NCI-H2227 (cell line): ENCODE measurements around the gene PRRC2A.

Experiments
- DNase-seq: peaks from one replicate; lab custom pipeline; 2025; ENCODE audit not compliant: unreplicated experiment; lab: John Stamatoyannopoulos, UW

The PRRC2A gene

DNA sequence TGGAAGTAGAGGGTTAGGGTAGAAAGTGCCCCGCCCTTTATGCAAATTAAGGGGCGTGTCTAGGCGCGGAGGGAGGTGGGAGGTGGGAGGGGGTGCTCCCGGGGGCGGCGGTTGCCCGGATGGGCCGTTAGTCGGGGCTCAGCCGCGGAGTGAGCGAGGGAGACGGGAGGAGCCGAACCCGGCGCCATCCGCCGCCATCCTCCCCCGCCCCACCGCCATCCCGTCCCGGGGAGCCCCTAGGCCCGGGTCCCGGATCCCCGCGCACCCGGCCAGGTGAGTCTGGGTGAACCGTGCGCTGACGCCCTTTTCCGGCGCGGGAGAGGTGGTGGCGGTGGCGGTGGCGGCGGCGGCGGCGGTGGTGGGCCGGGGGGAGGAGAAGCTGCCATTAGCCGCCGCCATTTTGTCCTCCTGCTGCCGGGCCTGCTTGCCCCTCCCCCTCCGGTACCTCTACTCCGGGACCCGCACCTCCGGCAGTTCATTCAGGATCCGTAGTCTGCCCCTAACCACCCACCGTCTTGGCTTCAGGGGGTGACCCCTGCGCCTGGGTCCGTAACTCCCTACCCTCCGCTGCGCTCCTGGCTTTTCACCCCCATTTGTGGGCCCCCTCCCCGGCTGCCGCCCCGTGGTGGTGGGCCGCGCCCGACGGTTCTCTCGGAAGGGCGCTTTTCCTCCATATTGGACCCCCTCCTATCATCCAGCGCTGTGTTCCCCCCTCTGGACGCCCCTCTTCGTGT lies at the start of gene PRRC2A:
Gene PRRC2A, plus strand, starts transcription at position 130 of the 734 bp plus-strand sequence. CDS start 2,075 bp downstream, outside the sequence.
- peak; percentile 91 for DNase-seq

DNA sequence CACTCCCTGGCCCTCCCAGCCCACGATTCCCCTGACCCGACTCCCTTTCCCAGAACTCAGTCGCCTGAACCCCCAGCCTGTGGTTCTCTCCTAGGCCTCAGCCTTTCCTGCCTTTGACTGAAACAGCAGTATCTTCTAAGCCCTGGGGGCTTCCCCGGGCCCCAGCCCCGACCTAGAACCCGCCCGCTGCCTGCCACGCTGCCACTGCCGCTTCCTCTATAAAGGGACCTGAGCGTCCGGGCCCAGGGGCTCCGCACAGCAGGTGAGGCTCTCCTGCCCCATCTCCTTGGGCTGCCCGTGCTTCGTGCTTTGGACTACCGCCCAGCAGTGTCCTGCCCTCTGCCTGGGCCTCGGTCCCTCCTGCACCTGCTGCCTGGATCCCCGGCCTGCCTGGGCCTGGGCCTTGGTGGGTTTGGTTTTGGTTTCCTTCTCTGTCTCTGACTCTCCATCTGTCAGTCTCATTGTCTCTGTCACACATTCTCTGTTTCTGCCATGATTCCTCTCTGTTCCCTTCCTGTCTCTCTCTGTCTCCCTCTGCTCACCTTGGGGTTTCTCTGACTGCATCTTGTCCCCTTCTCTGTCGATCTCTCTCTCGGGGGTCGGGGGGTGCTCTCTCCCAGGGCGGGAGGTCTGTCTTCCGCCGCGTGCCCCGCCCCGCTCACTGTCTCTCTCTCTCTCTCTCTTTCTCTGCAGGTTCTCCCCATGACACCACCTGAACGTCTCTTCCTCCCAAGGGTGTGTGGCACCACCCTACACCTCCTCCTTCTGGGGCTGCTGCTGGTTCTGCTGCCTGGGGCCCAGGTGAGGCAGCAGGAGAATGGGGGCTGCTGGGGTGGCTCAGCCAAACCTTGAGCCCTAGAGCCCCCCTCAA lies 48.2 kb upstream of the PRRC2A start, which contains the start of gene LTA:
Gene LTA, plus strand, starts transcription at position 249 of the 871 bp plus-strand sequence. Its CDS starts 454 bp downstream, at position 703.
- no peak for DNase-seq

DNA sequence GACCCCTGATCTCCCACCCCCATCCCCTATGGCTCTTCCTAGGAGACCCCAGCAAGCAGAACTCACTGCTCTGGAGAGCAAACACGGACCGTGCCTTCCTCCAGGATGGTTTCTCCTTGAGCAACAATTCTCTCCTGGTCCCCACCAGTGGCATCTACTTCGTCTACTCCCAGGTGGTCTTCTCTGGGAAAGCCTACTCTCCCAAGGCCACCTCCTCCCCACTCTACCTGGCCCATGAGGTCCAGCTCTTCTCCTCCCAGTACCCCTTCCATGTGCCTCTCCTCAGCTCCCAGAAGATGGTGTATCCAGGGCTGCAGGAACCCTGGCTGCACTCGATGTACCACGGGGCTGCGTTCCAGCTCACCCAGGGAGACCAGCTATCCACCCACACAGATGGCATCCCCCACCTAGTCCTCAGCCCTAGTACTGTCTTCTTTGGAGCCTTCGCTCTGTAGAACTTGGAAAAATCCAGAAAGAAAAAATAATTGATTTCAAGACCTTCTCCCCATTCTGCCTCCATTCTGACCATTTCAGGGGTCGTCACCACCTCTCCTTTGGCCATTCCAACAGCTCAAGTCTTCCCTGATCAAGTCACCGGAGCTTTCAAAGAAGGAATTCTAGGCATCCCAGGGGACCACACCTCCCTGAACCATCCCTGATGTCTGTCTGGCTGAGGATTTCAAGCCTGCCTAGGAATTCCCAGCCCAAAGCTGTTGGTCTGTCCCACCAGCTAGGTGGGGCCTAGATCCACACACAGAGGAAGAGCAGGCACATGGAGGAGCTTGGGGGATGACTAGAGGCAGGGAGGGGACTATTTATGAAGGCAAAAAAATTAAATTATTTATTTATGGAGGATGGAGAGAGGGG lies 47.0 kb upstream of the PRRC2A start:
- no peak for DNase-seq

DNA sequence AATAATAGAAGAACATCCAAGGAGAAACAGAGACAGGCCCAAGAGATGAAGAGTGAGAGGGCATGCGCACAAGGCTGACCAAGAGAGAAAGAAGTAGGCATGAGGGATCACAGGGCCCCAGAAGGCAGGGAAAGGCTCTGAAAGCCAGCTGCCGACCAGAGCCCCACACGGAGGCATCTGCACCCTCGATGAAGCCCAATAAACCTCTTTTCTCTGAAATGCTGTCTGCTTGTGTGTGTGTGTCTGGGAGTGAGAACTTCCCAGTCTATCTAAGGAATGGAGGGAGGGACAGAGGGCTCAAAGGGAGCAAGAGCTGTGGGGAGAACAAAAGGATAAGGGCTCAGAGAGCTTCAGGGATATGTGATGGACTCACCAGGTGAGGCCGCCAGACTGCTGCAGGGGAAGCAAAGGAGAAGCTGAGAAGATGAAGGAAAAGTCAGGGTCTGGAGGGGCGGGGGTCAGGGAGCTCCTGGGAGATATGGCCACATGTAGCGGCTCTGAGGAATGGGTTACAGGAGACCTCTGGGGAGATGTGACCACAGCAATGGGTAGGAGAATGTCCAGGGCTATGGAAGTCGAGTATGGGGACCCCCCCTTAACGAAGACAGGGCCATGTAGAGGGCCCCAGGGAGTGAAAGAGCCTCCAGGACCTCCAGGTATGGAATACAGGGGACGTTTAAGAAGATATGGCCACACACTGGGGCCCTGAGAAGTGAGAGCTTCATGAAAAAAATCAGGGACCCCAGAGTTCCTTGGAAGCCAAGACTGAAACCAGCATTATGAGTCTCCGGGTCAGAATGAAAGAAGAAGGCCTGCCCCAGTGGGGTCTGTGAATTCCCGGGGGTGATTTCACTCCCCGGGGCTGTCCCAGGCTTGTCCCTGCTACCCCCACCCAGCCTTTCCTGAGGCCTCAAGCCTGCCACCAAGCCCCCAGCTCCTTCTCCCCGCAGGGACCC lies 46.1 kb upstream of the PRRC2A start:
- no peak for DNase-seq

DNA sequence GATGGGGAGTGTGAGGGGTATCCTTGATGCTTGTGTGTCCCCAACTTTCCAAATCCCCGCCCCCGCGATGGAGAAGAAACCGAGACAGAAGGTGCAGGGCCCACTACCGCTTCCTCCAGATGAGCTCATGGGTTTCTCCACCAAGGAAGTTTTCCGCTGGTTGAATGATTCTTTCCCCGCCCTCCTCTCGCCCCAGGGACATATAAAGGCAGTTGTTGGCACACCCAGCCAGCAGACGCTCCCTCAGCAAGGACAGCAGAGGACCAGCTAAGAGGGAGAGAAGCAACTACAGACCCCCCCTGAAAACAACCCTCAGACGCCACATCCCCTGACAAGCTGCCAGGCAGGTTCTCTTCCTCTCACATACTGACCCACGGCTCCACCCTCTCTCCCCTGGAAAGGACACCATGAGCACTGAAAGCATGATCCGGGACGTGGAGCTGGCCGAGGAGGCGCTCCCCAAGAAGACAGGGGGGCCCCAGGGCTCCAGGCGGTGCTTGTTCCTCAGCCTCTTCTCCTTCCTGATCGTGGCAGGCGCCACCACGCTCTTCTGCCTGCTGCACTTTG lies 45.1 kb upstream of the PRRC2A start, which contains the start of gene TNF:
Gene TNF, plus strand, starts transcription at position 231 of the 567 bp plus-strand sequence. Its CDS starts 177 bp downstream, at position 408.
- DNase-seq: no peak

DNA sequence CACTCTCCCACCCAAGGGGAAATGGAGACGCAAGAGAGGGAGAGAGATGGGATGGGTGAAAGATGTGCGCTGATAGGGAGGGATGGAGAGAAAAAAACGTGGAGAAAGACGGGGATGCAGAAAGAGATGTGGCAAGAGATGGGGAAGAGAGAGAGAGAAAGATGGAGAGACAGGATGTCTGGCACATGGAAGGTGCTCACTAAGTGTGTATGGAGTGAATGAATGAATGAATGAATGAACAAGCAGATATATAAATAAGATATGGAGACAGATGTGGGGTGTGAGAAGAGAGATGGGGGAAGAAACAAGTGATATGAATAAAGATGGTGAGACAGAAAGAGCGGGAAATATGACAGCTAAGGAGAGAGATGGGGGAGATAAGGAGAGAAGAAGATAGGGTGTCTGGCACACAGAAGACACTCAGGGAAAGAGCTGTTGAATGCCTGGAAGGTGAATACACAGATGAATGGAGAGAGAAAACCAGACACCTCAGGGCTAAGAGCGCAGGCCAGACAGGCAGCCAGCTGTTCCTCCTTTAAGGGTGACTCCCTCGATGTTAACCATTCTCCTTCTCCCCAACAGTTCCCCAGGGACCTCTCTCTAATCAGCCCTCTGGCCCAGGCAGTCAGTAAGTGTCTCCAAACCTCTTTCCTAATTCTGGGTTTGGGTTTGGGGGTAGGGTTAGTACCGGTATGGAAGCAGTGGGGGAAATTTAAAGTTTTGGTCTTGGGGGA lies 44.4 kb upstream of the PRRC2A start:
- no peak for DNase-seq

DNA sequence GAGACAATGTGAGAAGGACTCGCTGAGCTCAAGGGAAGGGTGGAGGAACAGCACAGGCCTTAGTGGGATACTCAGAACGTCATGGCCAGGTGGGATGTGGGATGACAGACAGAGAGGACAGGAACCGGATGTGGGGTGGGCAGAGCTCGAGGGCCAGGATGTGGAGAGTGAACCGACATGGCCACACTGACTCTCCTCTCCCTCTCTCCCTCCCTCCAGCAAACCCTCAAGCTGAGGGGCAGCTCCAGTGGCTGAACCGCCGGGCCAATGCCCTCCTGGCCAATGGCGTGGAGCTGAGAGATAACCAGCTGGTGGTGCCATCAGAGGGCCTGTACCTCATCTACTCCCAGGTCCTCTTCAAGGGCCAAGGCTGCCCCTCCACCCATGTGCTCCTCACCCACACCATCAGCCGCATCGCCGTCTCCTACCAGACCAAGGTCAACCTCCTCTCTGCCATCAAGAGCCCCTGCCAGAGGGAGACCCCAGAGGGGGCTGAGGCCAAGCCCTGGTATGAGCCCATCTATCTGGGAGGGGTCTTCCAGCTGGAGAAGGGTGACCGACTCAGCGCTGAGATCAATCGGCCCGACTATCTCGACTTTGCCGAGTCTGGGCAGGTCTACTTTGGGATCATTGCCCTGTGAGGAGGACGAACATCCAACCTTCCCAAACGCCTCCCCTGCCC lies 43.5 kb upstream of the PRRC2A start:
- no peak for DNase-seq

DNA sequence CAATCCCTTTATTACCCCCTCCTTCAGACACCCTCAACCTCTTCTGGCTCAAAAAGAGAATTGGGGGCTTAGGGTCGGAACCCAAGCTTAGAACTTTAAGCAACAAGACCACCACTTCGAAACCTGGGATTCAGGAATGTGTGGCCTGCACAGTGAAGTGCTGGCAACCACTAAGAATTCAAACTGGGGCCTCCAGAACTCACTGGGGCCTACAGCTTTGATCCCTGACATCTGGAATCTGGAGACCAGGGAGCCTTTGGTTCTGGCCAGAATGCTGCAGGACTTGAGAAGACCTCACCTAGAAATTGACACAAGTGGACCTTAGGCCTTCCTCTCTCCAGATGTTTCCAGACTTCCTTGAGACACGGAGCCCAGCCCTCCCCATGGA lies 42.9 kb upstream of the PRRC2A start:
- no peak for DNase-seq

DNA sequence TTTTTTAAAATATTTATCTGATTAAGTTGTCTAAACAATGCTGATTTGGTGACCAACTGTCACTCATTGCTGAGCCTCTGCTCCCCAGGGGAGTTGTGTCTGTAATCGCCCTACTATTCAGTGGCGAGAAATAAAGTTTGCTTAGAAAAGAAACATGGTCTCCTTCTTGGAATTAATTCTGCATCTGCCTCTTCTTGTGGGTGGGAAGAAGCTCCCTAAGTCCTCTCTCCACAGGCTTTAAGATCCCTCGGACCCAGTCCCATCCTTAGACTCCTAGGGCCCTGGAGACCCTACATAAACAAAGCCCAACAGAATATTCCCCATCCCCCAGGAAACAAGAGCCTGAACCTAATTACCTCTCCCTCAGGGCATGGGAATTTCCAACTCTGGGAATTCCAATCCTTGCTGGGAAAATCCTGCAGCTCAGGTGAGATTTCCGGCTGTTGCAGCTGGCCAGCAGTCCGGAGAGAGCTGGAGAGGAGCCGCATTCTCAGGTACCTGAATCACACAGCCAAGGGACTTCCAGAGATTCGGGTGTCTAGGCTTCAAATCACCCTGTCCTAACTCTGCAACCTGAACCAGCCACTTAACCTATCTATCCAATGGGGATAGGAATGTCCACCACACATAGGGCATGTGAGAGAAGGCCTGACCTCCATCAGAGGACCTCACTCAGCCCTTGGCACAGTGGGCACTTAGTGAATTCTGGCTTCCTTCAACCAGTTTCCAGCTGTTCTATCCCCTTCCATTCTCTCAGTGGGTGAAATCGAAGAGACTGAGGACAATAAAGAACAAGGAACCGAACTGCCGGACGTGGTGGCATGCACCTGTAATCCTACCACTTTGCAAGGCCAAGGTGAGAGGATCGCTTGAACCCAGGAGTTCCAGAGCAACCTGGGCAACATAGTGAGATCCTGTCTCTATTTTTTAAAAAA lies 42.1 kb upstream of the PRRC2A start:
- no peak for DNase-seq

DNA sequence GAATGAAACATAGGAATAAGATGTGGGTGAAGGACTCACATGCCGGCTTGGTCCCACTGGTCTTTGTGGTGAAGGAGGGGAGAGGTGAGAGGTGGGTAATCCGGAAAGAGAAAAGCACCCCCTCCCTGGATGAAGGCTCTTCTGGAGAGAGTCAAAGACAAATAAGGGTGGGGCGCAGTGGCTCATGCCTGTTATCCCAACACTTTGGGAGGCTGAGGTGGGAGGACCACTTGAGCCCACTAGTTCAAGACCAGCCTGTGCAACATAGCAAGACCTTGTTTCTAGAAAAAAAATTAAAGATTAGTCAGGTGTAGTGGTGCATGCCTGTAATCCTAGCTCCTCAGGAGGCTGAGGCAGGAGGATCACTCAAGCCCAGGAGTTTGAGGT lies 41.4 kb upstream of the PRRC2A start:
- DNase-seq: no peak

DNA sequence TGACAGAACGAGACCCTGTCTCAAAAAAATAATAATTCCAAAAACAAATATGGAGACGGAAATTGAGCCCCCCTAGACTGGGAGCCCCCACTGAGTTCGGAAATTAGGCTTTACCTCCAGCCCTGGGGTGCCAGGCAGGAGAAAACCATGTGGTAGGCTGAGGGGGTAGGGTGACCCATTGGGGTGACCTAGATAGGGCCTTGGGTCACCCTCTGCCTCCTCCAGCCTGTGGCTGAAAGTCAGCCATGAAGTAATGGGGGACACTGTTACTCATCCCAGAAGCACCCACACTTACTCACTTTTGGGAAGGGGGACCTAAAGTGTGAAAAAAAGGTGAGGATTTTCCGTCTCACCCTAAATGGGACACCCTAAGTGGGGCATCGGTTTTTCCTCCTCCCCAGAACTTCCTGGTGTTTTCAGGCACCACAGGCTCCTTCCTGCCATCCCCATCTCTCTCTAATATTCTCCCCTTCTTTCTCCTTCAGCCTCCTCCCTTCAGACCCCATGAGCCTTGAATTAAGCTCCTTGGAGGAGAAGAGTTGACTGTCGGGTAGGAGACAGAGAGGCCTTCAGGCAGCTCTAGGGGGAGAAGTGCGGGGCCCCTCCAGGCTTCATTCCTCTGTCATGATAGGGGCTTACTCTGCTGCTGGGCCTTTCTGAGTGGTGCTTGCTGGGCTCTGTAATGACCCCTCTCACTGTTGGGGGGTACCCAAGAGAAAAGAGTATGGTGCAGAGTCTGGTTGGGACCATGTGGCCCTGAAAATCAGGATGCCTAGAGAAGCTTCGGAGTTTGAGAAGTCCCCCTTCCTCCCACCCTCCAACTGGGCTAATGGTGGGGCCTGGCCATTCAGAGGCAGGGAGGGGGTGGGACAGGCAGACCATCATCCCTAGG lies 40.7 kb upstream of the PRRC2A start:
- no peak for DNase-seq

DNA sequence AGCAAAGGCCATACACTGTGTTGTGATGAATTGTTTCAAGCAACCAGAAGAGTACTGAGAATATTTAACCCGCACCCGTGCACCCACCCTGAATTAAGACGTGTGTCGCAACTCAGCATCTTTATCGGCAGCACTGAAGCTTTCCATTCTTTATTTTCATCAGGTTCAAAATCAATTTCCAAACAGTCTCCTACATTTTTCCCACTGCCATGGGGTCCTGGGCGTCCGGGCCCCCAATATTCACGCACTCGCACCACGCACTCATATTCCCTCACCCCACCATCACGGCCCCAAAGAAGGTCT lies 40.1 kb upstream of the PRRC2A start:
- DNase-seq: no peak

DNA sequence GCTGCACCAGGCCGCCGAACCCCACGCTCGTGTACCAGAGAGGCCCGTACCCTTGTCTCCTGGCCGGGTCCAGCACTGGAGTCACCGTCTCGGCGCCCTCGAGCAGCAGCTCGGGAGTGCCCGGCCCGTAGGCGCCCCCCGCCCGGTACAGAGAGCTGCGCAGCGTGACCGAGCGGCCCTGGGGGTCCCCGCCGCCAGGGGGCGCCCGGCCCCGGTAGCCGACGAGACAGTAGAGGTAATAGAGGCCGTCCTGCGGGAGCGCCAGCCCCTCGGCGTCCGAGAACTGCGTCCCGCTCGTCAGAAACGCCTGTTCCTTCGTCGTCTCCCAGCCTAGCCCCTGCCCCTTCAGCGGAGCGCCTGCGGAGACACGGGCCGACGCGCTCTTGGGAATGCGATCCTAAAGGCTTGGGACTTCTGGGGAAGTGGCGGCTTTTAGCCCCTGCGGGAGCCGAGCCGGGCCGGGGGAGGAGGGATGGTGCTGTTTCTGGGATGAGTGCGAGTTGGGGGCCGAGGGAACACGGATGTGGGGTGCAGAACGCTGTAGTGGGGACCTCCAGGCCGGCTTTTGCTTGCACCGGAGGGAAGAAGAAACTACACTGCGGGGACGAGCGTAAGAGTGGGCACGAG lies 39.6 kb upstream of the PRRC2A start:
- DNase-seq: peak; percentile 91

DNA sequence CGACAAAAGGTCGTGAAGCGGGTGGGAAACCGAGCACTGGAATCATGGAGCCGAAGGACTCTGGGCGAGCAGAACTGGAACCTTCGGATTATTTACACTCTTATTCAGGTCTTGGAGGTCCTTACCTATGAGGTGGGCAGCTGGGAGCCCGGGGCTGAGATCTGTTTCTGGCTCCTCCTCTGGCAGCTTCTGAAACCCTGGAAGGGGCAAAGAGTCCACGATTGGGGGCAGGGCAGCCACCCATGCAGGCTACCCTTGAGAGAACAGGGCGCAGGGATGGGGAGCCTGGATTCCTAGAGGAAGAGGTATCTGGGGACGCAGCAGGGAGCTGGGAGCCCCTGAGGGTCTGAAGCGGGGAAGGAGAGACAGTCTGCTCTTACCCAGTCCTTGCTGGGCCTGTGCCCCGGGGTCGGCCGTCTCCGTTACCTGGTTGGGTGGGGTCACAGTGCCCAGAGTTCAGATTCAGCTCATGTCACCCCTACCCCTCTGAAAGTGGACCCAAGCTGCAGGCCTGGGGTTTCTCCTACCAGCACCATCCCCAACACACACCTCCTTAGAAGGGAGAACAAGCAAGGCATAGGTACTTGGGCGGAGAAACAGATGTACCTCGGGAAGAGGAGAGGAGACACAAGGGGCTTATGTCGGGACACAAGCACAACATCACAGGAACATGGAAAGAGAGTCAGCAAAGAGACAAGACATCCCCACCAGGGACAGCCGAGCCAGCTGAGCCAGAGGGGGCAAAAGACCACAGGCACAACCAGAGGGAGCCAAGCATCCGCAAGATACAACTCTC lies 38.9 kb upstream of the PRRC2A start:
- DNase-seq: no peak

DNA sequence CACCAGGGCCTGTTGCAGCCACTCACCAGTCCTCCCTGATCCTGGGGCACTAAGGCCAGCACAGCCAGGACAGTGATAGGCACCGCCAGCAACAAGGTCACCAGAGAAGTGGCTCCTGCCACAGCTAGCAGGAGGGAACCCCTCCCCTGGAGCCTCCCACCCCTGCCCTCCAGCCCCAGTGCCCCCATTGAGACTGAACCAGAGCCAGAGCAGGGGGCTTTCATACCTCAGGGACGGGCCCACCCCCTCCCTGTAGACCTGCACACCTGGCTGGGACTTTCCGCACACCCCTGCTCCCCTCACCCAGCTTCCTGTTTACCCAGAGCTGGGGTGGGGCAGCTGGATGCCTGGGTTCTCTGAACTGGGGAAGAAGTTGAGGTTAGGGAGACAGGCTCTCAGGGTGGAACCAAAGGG lies 38.3 kb upstream of the PRRC2A start, which contains the start of gene LTB:
Gene LTB, minus strand, starts transcription at position 195 of the 414 bp plus-strand sequence. Its CDS starts 7 bp downstream, at position 188.
- DNase-seq: no peak
